NB4 (cell line): ENCODE measurements around the gene ENOX1.

Source experiments
- POLR2A ChIP-seq: IDR thresholded peaks from 2 replicates; pipeline ENCODE4 v1.6.1; 2011; ENCODE audit warnings: mild to moderate bottlenecking; ENCODE audit not compliant: insufficient read length; ENCODE audit errors: extremely low read depth
- TF ChIP-seq, protein P1 (sequence below): IDR thresholded peaks from one replicate; pipeline ENCODE4 v1.5.1; 2012; ENCODE audit warnings: low read depth, low read length

DNA sequence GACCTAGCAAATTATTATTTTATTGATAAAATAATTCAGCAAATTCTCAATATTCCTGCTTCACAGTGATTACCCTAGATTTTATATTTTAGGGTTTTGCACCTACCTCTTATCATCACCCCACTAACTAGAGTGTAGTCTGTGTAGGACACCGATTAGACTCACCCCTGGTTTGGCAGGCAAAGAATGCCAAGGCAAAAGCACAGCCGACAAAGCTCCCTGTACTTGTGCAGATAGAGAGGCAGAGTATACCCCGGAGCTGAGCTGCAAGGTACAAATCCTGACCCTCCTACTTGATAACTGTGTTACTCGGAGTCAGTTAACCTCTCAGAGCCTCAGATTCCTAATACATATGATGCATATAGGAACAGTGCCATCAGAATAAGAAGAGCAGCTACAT lies 225.7 kb downstream of the ENOX1 start:
- TF ChIP-seq, protein P1, sequence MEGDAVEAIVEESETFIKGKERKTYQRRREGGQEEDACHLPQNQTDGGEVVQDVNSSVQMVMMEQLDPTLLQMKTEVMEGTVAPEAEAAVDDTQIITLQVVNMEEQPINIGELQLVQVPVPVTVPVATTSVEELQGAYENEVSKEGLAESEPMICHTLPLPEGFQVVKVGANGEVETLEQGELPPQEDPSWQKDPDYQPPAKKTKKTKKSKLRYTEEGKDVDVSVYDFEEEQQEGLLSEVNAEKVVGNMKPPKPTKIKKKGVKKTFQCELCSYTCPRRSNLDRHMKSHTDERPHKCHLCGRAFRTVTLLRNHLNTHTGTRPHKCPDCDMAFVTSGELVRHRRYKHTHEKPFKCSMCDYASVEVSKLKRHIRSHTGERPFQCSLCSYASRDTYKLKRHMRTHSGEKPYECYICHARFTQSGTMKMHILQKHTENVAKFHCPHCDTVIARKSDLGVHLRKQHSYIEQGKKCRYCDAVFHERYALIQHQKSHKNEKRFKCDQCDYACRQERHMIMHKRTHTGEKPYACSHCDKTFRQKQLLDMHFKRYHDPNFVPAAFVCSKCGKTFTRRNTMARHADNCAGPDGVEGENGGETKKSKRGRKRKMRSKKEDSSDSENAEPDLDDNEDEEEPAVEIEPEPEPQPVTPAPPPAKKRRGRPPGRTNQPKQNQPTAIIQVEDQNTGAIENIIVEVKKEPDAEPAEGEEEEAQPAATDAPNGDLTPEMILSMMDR = no peak
- no peak for TF ChIP-seq POLR2A
